Stomach smooth muscle (tissue), 2 donors: ENCODE results near the gene MINDY4.
"Not testable (repeated sequence)": the region's sequence is repeated elsewhere in the genome, so short reads cannot be mapped to it uniquely, and the experiment has no call there.

ENCODE experiments used
- H3K27ac ChIP-seq: one replicate; pipeline ENCODE4 v1.7.0; 2013; ENCODE audit warnings: mild to moderate bottlenecking, low read length, inconsistent platforms
- H3K27me3 ChIP-seq, 2 donors: one replicate each; pipeline ENCODE4 v1.7.0; 2013; ENCODE audit warnings: low read length in 2 of 2; ENCODE audit not compliant: insufficient read depth in 2 of 2, control insufficient read depth in 1 of 2
- H3K36me3 ChIP-seq, 2 donors: one replicate each; pipeline ENCODE4 v1.7.0; 2013; ENCODE audit warnings: low read length in 2 of 2; ENCODE audit not compliant: control insufficient read depth in 2 of 2, insufficient read depth in 2 of 2
- H3K4me1 ChIP-seq: one replicate; pipeline ENCODE4 v1.7.0; 2013; ENCODE audit warnings: low read length; ENCODE audit not compliant: control insufficient read depth, insufficient read depth
- H3K4me3 ChIP-seq, 2 donors: one replicate each; pipeline ENCODE4 v1.7.0; 2013; ENCODE audit warnings: low read length in 2 of 2
- H3K9ac ChIP-seq, 2 donors: one replicate each; pipeline ENCODE4 v1.7.0; 2013; ENCODE audit warnings: low read length in 2 of 2, mild to moderate bottlenecking in 1 of 2
- H3K9me3 ChIP-seq, 2 donors: one replicate each; pipeline ENCODE4 v1.7.0; 2013; ENCODE audit warnings: low read length in 2 of 2; ENCODE audit not compliant: control insufficient read depth in 2 of 2
- donor health status: healthy.
- donor health status: Pancreatic carcinoma.

Gene MINDY4

GRCh38 chr7:30816645-30817370 is 45.6 kb downstream of the MINDY4 start:
- H3K27ac ChIP-seq, result peak overlapping the region; percentile 96
- peak overlapping the region in 1 of 2 donors; percentile 3 for H3K4me3 ChIP-seq
- H3K27me3 ChIP-seq, result no peaks in the 10 kb centered on the region
- H3K4me1 ChIP-seq, result peaks cover 40% of the 10 kb centered on the region
- no peaks in the 10 kb centered on the region for H3K9me3 ChIP-seq
- H3K9ac ChIP-seq, result peak overlapping the region in 1 of 2 donors; percentile 7
- H3K36me3 ChIP-seq, result no peaks in the 10 kb centered on the region

- Histone ChIP-seq H3K4me3 (no peak overlapping the region), H3K27ac (peak overlapping the region; percentile 96)
Measured at GRCh38 chr7:30817371-30817767, 46.2 kb downstream of the MINDY4 start.

DNA sequence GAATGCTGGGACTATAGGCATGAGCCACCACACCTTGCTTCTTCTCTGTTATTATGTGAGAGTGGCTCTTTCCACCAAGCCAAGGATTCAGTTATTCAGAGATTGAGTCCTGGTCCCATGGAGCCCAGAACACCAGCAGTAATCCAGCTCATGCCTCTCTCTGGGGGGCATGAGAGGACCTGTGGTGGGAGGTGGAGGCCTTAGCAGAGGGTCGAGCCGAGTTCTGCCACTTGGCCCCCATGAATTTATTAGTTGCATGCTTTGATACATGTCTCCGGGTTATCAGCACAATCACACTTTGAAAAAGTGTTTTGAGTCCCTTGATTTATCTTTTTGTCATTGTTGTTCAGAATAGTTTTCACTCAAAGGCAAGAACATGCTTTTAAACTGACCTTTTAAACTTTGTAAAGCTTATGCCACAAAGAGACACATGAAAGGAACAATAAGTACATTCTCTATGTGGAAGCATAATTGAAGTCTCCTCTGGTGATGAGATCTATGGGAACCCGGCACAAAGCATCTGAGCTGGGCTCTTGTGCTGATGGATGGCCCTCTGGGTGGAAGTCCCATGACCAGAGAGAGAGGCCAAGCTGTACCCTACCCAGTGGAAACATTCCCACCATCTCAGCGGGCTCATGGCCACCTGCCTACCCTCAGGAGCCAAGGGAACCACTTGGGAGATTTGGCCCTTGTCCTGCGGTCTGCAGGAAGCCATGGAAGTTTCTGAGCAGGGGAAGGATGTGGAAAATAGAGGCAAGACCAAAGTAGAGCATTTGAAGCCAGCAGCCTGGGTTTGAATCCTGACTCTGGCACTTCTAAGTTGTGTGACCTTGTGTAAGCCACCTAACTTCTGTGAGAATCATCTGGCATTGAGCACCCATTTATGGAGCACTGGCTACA is 53.9 kb downstream of the MINDY4 start:
- H3K9me3 ChIP-seq, result no peaks in the 10 kb centered on the region
- H3K36me3 ChIP-seq, result peaks cover 2 to 9% of the 10 kb centered on the region in 2 donors
- no peaks in the 10 kb centered on the region for H3K27me3 ChIP-seq
- H3K4me1 ChIP-seq, result no peaks in the 10 kb centered on the region
- no peak overlapping the region for H3K4me3 ChIP-seq
- H3K27ac ChIP-seq, result no peak overlapping the region
- no peak overlapping the region for H3K9ac ChIP-seq

More at GRCh38 chr7:30817371-30817767, 46.2 kb downstream of the MINDY4 start:
- Histone ChIP-seq H3K9me3 (no peaks in the 10 kb centered on the region), H3K36me3 (no peaks in the 10 kb centered on the region), H3K4me1 (peaks cover 40% of the 10 kb centered on the region), H3K27me3 (no peaks in the 10 kb centered on the region), H3K9ac (no peak overlapping the region)

GRCh38 chr7:30826181-30826580 is 55.0 kb downstream of the MINDY4 start:
- H3K9me3 ChIP-seq, result no peaks in the 10 kb centered on the region
- no peak overlapping the region for H3K4me3 ChIP-seq
- peaks cover 2 to 9% of the 10 kb centered on the region in 2 donors for H3K36me3 ChIP-seq
- no peaks in the 10 kb centered on the region for H3K27me3 ChIP-seq
- no peak overlapping the region for H3K9ac ChIP-seq
- H3K4me1 ChIP-seq, result no peaks in the 10 kb centered on the region
- no peak overlapping the region for H3K27ac ChIP-seq

- no peaks in the 10 kb centered on the region for H3K27me3 ChIP-seq
- H3K27ac ChIP-seq, result no peak overlapping the region
- no peaks in the 10 kb centered on the region for H3K9me3 ChIP-seq
- H3K36me3 ChIP-seq, result peaks cover 2 to 9% of the 10 kb centered on the region in 2 donors
- H3K4me3 ChIP-seq, result no peak overlapping the region
- no peaks in the 10 kb centered on the region for H3K4me1 ChIP-seq
- H3K9ac ChIP-seq, result no peak overlapping the region
Measured at GRCh38 chr7:30828591-30828990, 57.4 kb downstream of the MINDY4 start.

DNA sequence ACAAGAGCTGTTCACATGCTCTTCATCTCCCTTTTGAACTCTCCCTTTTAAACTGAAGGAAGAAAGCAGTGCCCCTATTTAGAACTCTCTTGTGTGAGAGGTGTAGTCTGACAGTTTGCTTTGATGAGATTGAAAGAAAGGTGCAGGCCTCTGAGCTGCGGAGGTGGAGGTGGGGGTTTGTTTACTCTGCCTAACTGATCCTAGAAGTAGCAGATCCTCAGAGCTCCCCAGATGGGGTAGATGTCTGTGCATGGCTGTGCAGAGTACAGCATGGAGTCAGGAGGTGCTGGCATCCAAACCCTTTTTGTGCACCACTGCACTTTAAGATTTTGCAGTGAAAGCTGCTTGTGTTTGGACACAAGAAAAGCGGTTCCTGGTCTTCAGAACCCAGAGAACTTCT is 58.3 kb downstream of the MINDY4 start:
- H3K27ac ChIP-seq, result no peak overlapping the region
- H3K36me3 ChIP-seq, result peaks cover 2 to 12% of the 10 kb centered on the region in 2 donors
- no peaks in the 10 kb centered on the region for H3K9me3 ChIP-seq
- no peak overlapping the region for H3K9ac ChIP-seq
- no peak overlapping the region for H3K4me3 ChIP-seq
- H3K4me1 ChIP-seq, result no peaks in the 10 kb centered on the region
- no peaks in the 10 kb centered on the region for H3K27me3 ChIP-seq

- no peak overlapping the region for H3K4me3 ChIP-seq
- no peaks in the 10 kb centered on the region for H3K9me3 ChIP-seq
- H3K9ac ChIP-seq, result no peak overlapping the region
- H3K27ac ChIP-seq, result no peak overlapping the region
- H3K36me3 ChIP-seq, result peaks cover 0 to 9% of the 10 kb centered on the region in 2 donors
- H3K4me1 ChIP-seq, result no peaks in the 10 kb centered on the region
- no peaks in the 10 kb centered on the region for H3K27me3 ChIP-seq
Measured at GRCh38 chr7:30831227-30831626, 60.0 kb downstream of the MINDY4 start.

DNA sequence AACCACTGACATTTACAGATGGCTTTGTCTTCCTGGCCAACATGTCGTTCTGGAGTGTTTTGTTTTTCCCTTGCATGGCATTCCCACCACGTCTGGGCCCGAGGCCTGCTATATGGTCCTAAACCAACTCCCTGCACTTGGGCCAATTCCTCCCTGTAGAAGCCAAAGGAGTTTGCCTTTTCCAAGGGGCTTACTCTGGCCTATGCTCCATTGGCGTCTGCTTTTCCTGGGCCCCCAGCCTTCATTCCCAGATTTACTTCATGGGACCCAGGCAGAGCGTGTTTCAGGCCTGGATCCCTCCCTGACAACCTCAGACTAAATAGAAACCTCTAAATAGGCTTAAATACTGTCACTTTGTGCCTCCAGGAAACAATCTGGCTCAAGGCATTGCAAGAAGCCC is 60.7 kb downstream of the MINDY4 start:
- no peaks in the 10 kb centered on the region for H3K27me3 ChIP-seq
- H3K36me3 ChIP-seq, result peaks cover 2 to 11% of the 10 kb centered on the region in 2 donors
- no peaks in the 10 kb centered on the region for H3K9me3 ChIP-seq
- no peak overlapping the region for H3K4me3 ChIP-seq
- peaks cover 2% of the 10 kb centered on the region for H3K4me1 ChIP-seq
- H3K27ac ChIP-seq, result no peak overlapping the region
- H3K9ac ChIP-seq, result no peak overlapping the region

GRCh38 chr7:30834017-30834674 is 62.9 kb downstream of the MINDY4 start:
- H3K4me3 ChIP-seq, H3K9ac ChIP-seq, H3K4me1 ChIP-seq, H3K9me3 ChIP-seq, H3K27ac ChIP-seq, H3K27me3 ChIP-seq: not testable (repeated sequence)
- peaks cover 2 to 12% of the 10 kb centered on the region in 2 donors for H3K36me3 ChIP-seq

DNA sequence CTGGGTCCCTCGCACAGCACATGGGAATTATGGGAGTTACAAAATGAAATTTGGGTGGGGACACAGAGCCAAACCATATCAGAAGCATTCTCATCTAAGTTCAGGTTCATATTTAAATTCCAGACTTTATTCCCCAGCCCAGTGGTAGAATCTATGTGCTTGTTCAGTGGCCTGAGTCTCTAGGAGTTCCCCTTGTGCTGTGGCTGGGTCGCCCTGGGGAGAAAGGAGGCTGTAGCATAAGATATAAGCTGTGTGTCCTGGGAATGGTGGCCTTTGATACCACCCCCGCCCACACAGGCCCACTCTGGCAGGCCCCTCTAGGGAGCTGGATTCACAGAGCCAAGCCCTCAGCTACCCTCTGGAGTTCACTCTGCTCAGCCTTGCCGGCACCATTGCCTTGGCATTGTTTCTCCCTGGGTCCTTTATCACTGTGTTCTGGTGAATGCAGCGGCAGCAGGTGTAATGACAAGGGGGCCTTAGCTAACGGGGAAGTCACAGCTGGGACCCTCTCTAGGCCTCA is 64.2 kb downstream of the MINDY4 start:
- Histone ChIP-seq H3K27ac (no peak overlapping the region), H3K9ac (no peak overlapping the region), H3K9me3 (no peaks in the 10 kb centered on the region), H3K27me3 (no peaks in the 10 kb centered on the region), H3K36me3 (peaks cover 2 to 22% of the 10 kb centered on the region in 2 donors), H3K4me1 (peaks cover 6% of the 10 kb centered on the region), H3K4me3 (no peak overlapping the region)
